IMR-90 (cell line): ENCODE data around the gene OXCT2. TPM values are rescaled to one million over a fixed set of nuclear protein-coding genes. Genes with fewer than 3 reads are reported as not detected.

Source experiments
- ATAC-seq: fragments of 200-7000 bp; cut with Tn5 transposase; 2 replicates; pipeline ENCODE4 v1.9.1; 2020; ENCODE audit warnings: low read depth, mild to moderate bottlenecking, moderate library complexity
- BruUV-seq: library from RNA; stranded (reverse); fragments of 400-500 nt; replicated peaks from 2 replicates; lab custom pipeline; 2021; lab: Mats Ljungman, UMichigan
- CTCF ChIA-PET: fragments of 300-600 bp; formaldehyde crosslinking; extraction: SDS; loops from one replicate; lab custom pipeline; 2021; ENCODE audit warnings: antibody characterized with exemption; lab: Yijun Ruan, JAX
- POLR2A ChIA-PET: fragments of 300-600 bp; sonication (Branson Sonifier 250); formaldehyde crosslinking; loops from one replicate; lab custom pipeline; 2022; ENCODE audit warnings: antibody characterized with exemption; ENCODE audit not compliant: unreplicated experiment; lab: Charles Lee
- DNase-seq: peaks from one replicate; pipeline ENCODE4 v3.0.0; 2013
- H2AFZ ChIP-seq: replicated peaks from 2 replicates; pipeline ENCODE3; 2013; ENCODE audit warnings: low read length, mild to moderate bottlenecking; ENCODE audit not compliant: poor library complexity
- H2AK5ac ChIP-seq: 2 replicates; pipeline ENCODE4 v1.6.1; 2013; ENCODE audit warnings: low read depth, low read length, inconsistent platforms
- H2AK9ac ChIP-seq: replicated peaks from 2 replicates; pipeline ENCODE3; 2013; ENCODE audit warnings: mild to moderate bottlenecking, low read depth, low read length, moderate library complexity; ENCODE audit not compliant: poor library complexity
- H2BK120ac ChIP-seq: 2 replicates; pipeline ENCODE4 v1.6.1; 2013; ENCODE audit warnings: low read depth, low read length, inconsistent platforms
- H2BK15ac ChIP-seq: 3 replicates; pipeline ENCODE4 v1.6.1; 2013; ENCODE audit warnings: low read depth, low read length, inconsistent platforms
- H2BK20ac ChIP-seq: 2 replicates; pipeline ENCODE4 v1.6.1; 2013; ENCODE audit warnings: low read depth, mild to moderate bottlenecking, inconsistent platforms, low read length, moderate library complexity
- H2BK5ac ChIP-seq: 2 replicates; pipeline ENCODE4 v1.6.1; 2013; ENCODE audit warnings: mild to moderate bottlenecking, low read depth, low read length, inconsistent platforms; ENCODE audit not compliant: poor library complexity, severe bottlenecking
- H3K14ac ChIP-seq: replicated peaks from 2 replicates; pipeline ENCODE4 v1.6.1; 2013; ENCODE audit warnings: low read depth, low read length, inconsistent platforms
- H3K18ac ChIP-seq: 2 replicates; pipeline ENCODE4 v1.6.1; 2013; ENCODE audit warnings: low read depth, low read length, control low read depth
- H3K23ac ChIP-seq: 2 replicates; pipeline ENCODE4 v1.6.1; 2013; ENCODE audit warnings: low read depth, low read length, inconsistent platforms
- H3K27ac ChIP-seq: 2 replicates; pipeline ENCODE4 v1.5.1; 2013; ENCODE audit warnings: mild to moderate bottlenecking, control low read depth, low read length; ENCODE audit not compliant: insufficient read depth
- H3K27me3 ChIP-seq: 2 replicates; pipeline ENCODE4 v1.6.1; 2013; ENCODE audit warnings: low read length; ENCODE audit not compliant: control insufficient read depth, insufficient read depth
- H3K36me3 ChIP-seq: 2 replicates; pipeline ENCODE4 v1.6.1; 2013; ENCODE audit warnings: low read length, mixed read lengths; ENCODE audit not compliant: control insufficient read depth, insufficient read depth
- H3K4ac ChIP-seq: 2 replicates; pipeline ENCODE4 v1.6.1; 2013; ENCODE audit warnings: low read depth, low read length, inconsistent platforms
- H3K4me1 ChIP-seq: 2 replicates; pipeline ENCODE4 v1.6.1; 2013; ENCODE audit warnings: low read length, mixed read lengths; ENCODE audit not compliant: control insufficient read depth, insufficient read depth
- H3K4me2 ChIP-seq: 2 replicates; pipeline ENCODE4 v1.6.1; 2013; ENCODE audit warnings: low read depth, mild to moderate bottlenecking, control low read depth, low read length, moderate library complexity
- H3K4me3 ChIP-seq: 2 replicates; pipeline ENCODE4 v1.5.1; 2013; ENCODE audit warnings: low read depth, mild to moderate bottlenecking, control low read depth, low read length, moderate library complexity; ENCODE audit not compliant: insufficient read depth
- H3K56ac ChIP-seq: 2 replicates; pipeline ENCODE4 v1.6.1; 2013; ENCODE audit warnings: low read length, inconsistent platforms; ENCODE audit not compliant: insufficient read depth; ENCODE audit errors: extremely low read depth
- H3K79me1 ChIP-seq, 2 experiments: 2 replicates each; pipeline ENCODE4 v1.6.1; 2013; ENCODE audit warnings: low read length in 2 of 2, inconsistent platforms in 1 of 2, low read depth in 1 of 2
- H3K9ac ChIP-seq: 2 replicates; pipeline ENCODE4 v1.6.1; 2013; ENCODE audit warnings: low read depth, low read length, control low read depth
- H3K9me1 ChIP-seq: 2 replicates; pipeline ENCODE4 v1.6.1; 2013; ENCODE audit warnings: low read length, inconsistent platforms; ENCODE audit not compliant: insufficient read depth
- H3K9me3 ChIP-seq: 2 replicates; pipeline ENCODE4 v1.6.1; 2013; ENCODE audit warnings: low read length; ENCODE audit not compliant: control insufficient read depth, insufficient read depth
- H4K20me1 ChIP-seq: 2 replicates; pipeline ENCODE4 v1.6.1; 2013; ENCODE audit warnings: low read length, inconsistent platforms; ENCODE audit not compliant: insufficient read depth
- H4K5ac ChIP-seq: 2 replicates; pipeline ENCODE4 v1.6.1; 2013; ENCODE audit warnings: mild to moderate bottlenecking, low read depth, low read length, control low read depth
- H4K8ac ChIP-seq, 2 experiments: 2 replicates each; pipeline ENCODE4 v1.6.1; 2013; ENCODE audit warnings: low read depth in 2 of 2, low read length in 2 of 2, control low read depth in 1 of 2, inconsistent platforms in 1 of 2
- H4K91ac ChIP-seq: 2 replicates; pipeline ENCODE4 v1.6.1; 2013; ENCODE audit warnings: low read depth, low read length, inconsistent platforms; ENCODE audit not compliant: insufficient read depth
- BHLHE40 ChIP-seq: fragments of 150-350 bp; IDR thresholded peaks from 2 replicates; pipeline ENCODE4 v1.6.1; 2016; ENCODE audit warnings: mild to moderate bottlenecking, low read depth, low read length
- ELK1 ChIP-seq: fragments of 150-350 bp; IDR thresholded peaks from 2 replicates; pipeline ENCODE4 v1.6.1; 2016; ENCODE audit warnings: low read depth, mild to moderate bottlenecking, low read length, moderate library complexity, borderline replicate concordance
- FOS ChIP-seq: fragments of 150-350 bp; IDR thresholded peaks from 2 replicates; pipeline ENCODE4 v1.6.1; 2016; ENCODE audit warnings: low read depth, low read length
- MAFK ChIP-seq: IDR thresholded peaks from 2 replicates; pipeline ENCODE4 v1.6.1; 2012; ENCODE audit warnings: low read depth, low read length, improper control_type of control experiment
- MXI1 ChIP-seq: IDR thresholded peaks from 2 replicates; pipeline ENCODE4 v1.6.1; 2012; ENCODE audit warnings: low read depth, mild to moderate bottlenecking, low read length, moderate library complexity, borderline replicate concordance
- RAD21 ChIP-seq: IDR thresholded peaks from 2 replicates; pipeline ENCODE4 v1.6.1; 2012; ENCODE audit warnings: low read length, improper control_type of control experiment
- USF2 ChIP-seq: fragments of 150-350 bp; IDR thresholded peaks from 2 replicates; pipeline ENCODE4 v1.6.1; 2017; ENCODE audit warnings: mild to moderate bottlenecking, antibody characterized with exemption, low read length, low read depth
- dilution Hi-C: fragments of 300-500 bp; cut with HindIII; formaldehyde crosslinking; loops from one replicate; pipeline ENCODE4 v1.14.3; 2018; ENCODE audit warnings: low sequenced_read_pairs; ENCODE audit not compliant: unreplicated experiment
- in situ Hi-C: fragments of 300-500 bp; cut with MboI; formaldehyde crosslinking; loops from 3 replicates; pipeline ENCODE4 v1.14.3; 2019; ENCODE audit warnings: low sequenced_read_pairs, inconsistent platforms, mixed read lengths
- intact Hi-C: fragments of 100-400 bp; cut with micrococcal nuclease; formaldehyde crosslinking; loops from 2 replicates; pipeline ENCODE4 v1.10.0; 2022
- polyA plus RNA-seq, 3 experiments: library from polyadenylated mRNA; depleted of rRNA; stranded (reverse); fragments of >200 nt; gene quantifications; 2 replicates each; pipeline ENCODE4 v1.2.3, GENCODE V29; 2012; ENCODE audit warnings: low replicate concordance in 1 of 3
- total RNA-seq: library from RNA; depleted of rRNA; stranded (reverse); fragments of >200 nt; gene quantifications from 2 replicates; pipeline ENCODE4 v1.2.3, GENCODE V29; 2012

OXCT2 gene
- total and polyA plus RNA-seq, 2 of the 4 experiments (the other 2 are of a cell fraction), result 0.18 to 0.22 TPM

- H3K9me1 ChIP-seq, result no peaks in the 10 kb centered on the region
- ATAC-seq (no peak), DNase-seq (no peak)
- peaks cover 43% of the 10 kb centered on the region for H3K27me3 ChIP-seq
- no peaks in the 10 kb centered on the region for H3K4me1 ChIP-seq
- no peak for TF ChIP-seq ELK1
- TF ChIP-seq BHLHE40, result no peak
- no peak for TF ChIP-seq RAD21
- TF ChIP-seq USF2, result no peak
- no peak for TF ChIP-seq MAFK
- no peak for TF ChIP-seq MXI1
- TF ChIP-seq FOS, result no peak
- H3K23ac ChIP-seq, result no peak overlapping the region
- no peak overlapping the region for H2AK9ac ChIP-seq
- H3K4ac ChIP-seq, result no peak overlapping the region
- no peak overlapping the region for H4K91ac ChIP-seq
- H2AFZ ChIP-seq, result no peak overlapping the region
- ChIA-PET POLR2A (no interaction called here), CTCF (interaction anchor here (1.3 kb wide), 1 partner anchor 13 kb away, joined by 3 read pairs; no protein-coding TSS in a partner anchor)
- H3K4me2 ChIP-seq, result no peak overlapping the region
- H2BK15ac ChIP-seq, result no peak overlapping the region
- no peak overlapping the region for H2BK20ac ChIP-seq
- no peaks in the 10 kb centered on the region for H3K36me3 ChIP-seq
- H3K9ac ChIP-seq, result no peak overlapping the region
- no peak overlapping the region for H2BK5ac ChIP-seq
- dilution Hi-C loops, result no loop called here
- no peaks in the 10 kb centered on the region for H3K79me1 ChIP-seq
- H2AK5ac ChIP-seq, result no peak overlapping the region
- no peaks in the 10 kb centered on the region for H4K20me1 ChIP-seq
- BruUV-seq, result no TSS peak
- no peak overlapping the region for H3K4me3 ChIP-seq
- intact Hi-C loops, result no loop called here
- no peak overlapping the region for H3K18ac ChIP-seq
- H3K14ac ChIP-seq, result no peak overlapping the region
- no peak overlapping the region for H3K27ac ChIP-seq
- no peak overlapping the region for H3K56ac ChIP-seq
- in situ Hi-C loops, result no loop called here
- H4K5ac ChIP-seq, result no peak overlapping the region
- H2BK120ac ChIP-seq, result no peak overlapping the region
- no peak overlapping the region for H4K8ac ChIP-seq
- no peaks in the 10 kb centered on the region for H3K9me3 ChIP-seq
These were observed 49.5 kb downstream of the OXCT2 start for GRCh38 chr1:39721664-39722063.
